Measurements from ENCODE around the gene PANK1. TPM values are rescaled to one million over a fixed set of nuclear protein-coding genes. Genes with fewer than 3 reads are reported as not detected.

PANK1 gene
- total and polyA plus RNA-seq, 5 donors from 2014 or later, result 0.17 to 0.49 (median 0.41) TPM; not detected in 2

GRCh38 chr10:89613582-89613981 lies 31.5 kb downstream of the PANK1 start:
- Histone ChIP-seq H3K27ac (ENCODE audit: insufficient read depth, low read length, poor library complexity, severe bottlenecking) (no peak overlapping the region), H3K27me3 (ENCODE audit: control insufficient read depth, insufficient read depth, low read length) (no peaks in the 10 kb centered on the region), H3K4me3 (ENCODE audit: low read depth, low read length) (no peak overlapping the region), H3K9me3 (ENCODE audit: control insufficient read depth in 2 of 2, low read length in 2 of 2) (no peaks in the 10 kb centered on the region), H3K4me1 (ENCODE audit: control insufficient read depth, insufficient read depth, low read length, poor library complexity, severe bottlenecking) (peaks cover 11% of the 10 kb centered on the region), H3K36me3 (ENCODE audit: control insufficient read depth, insufficient read depth, low read length) (no peaks in the 10 kb centered on the region)
- DNase-seq (no peak), ATAC-seq (ENCODE audit: low read depth in 2 of 2) (no peak)
- Mint-ChIP-seq H3K4me1 (peaks cover 0 to 14% (median 12%) of the 10 kb centered on the region in 4 donors), H3K9me3 (peaks cover 0 to 5% (median 0%) of the 10 kb centered on the region in 7 donors), H3K36me3 (no peaks in the 10 kb centered on the region), H3K27ac (no peak overlapping the region), H3K27me3 (peaks cover 6% of the 10 kb centered on the region), H3K4me3 (no peak overlapping the region)

GRCh38 chr10:89611282-89611681 lies 33.8 kb downstream of the PANK1 start:
- no peak for ATAC-seq (ENCODE audit: low read depth in 2 of 2)
- Histone ChIP-seq H3K4me3 (ENCODE audit: low read depth, low read length) (no peak overlapping the region), H3K9me3 (ENCODE audit: control insufficient read depth in 2 of 2, low read length in 2 of 2) (no peaks in the 10 kb centered on the region), H3K27me3 (ENCODE audit: control insufficient read depth, insufficient read depth, low read length) (no peaks in the 10 kb centered on the region), H3K4me1 (ENCODE audit: control insufficient read depth, insufficient read depth, low read length, poor library complexity, severe bottlenecking) (peaks cover 11% of the 10 kb centered on the region), H3K36me3 (ENCODE audit: control insufficient read depth, insufficient read depth, low read length) (no peaks in the 10 kb centered on the region), H3K27ac (ENCODE audit: insufficient read depth, low read length, poor library complexity, severe bottlenecking) (no peak overlapping the region)
- Mint-ChIP-seq H3K27me3 (no peaks in the 10 kb centered on the region), H3K27ac (no peak overlapping the region), H3K9me3 (peaks cover 0 to 2% (median 0%) of the 10 kb centered on the region in 7 donors), H3K4me1 (peaks cover 0 to 14% (median 12%) of the 10 kb centered on the region in 4 donors), H3K4me3 (no peak overlapping the region), H3K36me3 (no peaks in the 10 kb centered on the region)
- DNase-seq, result no peak

GRCh38 chr10:89609833-89610346 lies 35.2 kb downstream of the PANK1 start:
- Mint-ChIP-seq H3K4me1 (peaks cover 0 to 4% (median 3%) of the 10 kb centered on the region in 4 donors), H3K27me3 (no peaks in the 10 kb centered on the region), H3K36me3 (no peaks in the 10 kb centered on the region), H3K27ac (no peak overlapping the region), H3K9me3 (peaks cover 0 to 2% (median 0%) of the 10 kb centered on the region in 7 donors), H3K4me3 (no peak overlapping the region)
- no peaks in the 10 kb centered on the region for H3K27me3 ChIP-seq (ENCODE audit: control insufficient read depth, insufficient read depth, low read length)
- H3K9me3 ChIP-seq (ENCODE audit: control insufficient read depth in 2 of 2, low read length in 2 of 2), result no peaks in the 10 kb centered on the region
- peaks cover 1% of the 10 kb centered on the region for H3K4me1 ChIP-seq (ENCODE audit: control insufficient read depth, insufficient read depth, low read length, poor library complexity, severe bottlenecking)
- ATAC-seq (ENCODE audit: low read depth in 2 of 2) (no peak), DNase-seq (peak in 1 of 3 donors; percentile 42)
- no peaks in the 10 kb centered on the region for H3K36me3 ChIP-seq (ENCODE audit: control insufficient read depth, insufficient read depth, low read length)
- H3K27ac ChIP-seq (ENCODE audit: insufficient read depth, low read length, poor library complexity, severe bottlenecking), result no peak overlapping the region
- no peak overlapping the region for H3K4me3 ChIP-seq (ENCODE audit: low read depth, low read length)

GRCh38 chr10:89604200-89604599 lies 40.8 kb downstream of the PANK1 start:
- ATAC-seq (ENCODE audit: low read depth in 2 of 2) (no peak), DNase-seq (no peak)
- H3K4me3 ChIP-seq (ENCODE audit: low read depth, low read length), result no peak overlapping the region
- Mint-ChIP-seq H3K4me3 (no peak overlapping the region), H3K9me3 (peaks cover 0 to 2% (median 0%) of the 10 kb centered on the region in 7 donors), H3K27me3 (no peaks in the 10 kb centered on the region), H3K27ac (no peak overlapping the region), H3K4me1 (no peaks in the 10 kb centered on the region), H3K36me3 (no peaks in the 10 kb centered on the region)
- H3K36me3 ChIP-seq (ENCODE audit: control insufficient read depth, insufficient read depth, low read length), result no peaks in the 10 kb centered on the region
- H3K27ac ChIP-seq (ENCODE audit: insufficient read depth, low read length, poor library complexity, severe bottlenecking), result no peak overlapping the region
- H3K27me3 ChIP-seq (ENCODE audit: control insufficient read depth, insufficient read depth, low read length), result no peaks in the 10 kb centered on the region
- H3K4me1 ChIP-seq (ENCODE audit: control insufficient read depth, insufficient read depth, low read length, poor library complexity, severe bottlenecking), result no peaks in the 10 kb centered on the region
- H3K9me3 ChIP-seq (ENCODE audit: control insufficient read depth in 2 of 2, low read length in 2 of 2), result no peaks in the 10 kb centered on the region

DNA sequence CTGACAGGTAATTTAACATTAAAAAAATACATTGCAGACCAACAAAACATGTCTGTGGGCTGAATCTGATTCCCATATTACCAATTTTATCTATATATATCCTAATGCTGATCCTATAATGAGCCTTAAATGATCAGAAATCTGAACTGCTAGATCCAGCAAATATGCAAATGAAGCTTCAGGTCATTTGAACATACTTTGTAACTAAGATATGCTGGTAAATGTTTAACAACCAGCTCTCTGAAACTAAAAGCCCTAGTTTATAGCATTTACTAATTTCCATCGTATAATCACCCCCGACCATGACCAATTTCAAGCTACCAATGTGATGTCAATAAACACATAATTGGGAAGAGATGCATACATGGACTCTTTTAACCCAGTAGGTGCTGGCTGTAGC lies 42.1 kb downstream of the PANK1 start:
- Mint-ChIP-seq H3K9me3 (peaks cover 0 to 2% (median 0%) of the 10 kb centered on the region in 7 donors), H3K27me3 (no peaks in the 10 kb centered on the region), H3K4me1 (no peaks in the 10 kb centered on the region), H3K27ac (no peak overlapping the region), H3K4me3 (no peak overlapping the region), H3K36me3 (no peaks in the 10 kb centered on the region)
- Histone ChIP-seq H3K9me3 (ENCODE audit: control insufficient read depth in 2 of 2, low read length in 2 of 2) (no peaks in the 10 kb centered on the region), H3K27ac (ENCODE audit: insufficient read depth, low read length, poor library complexity, severe bottlenecking) (no peak overlapping the region), H3K27me3 (ENCODE audit: control insufficient read depth, insufficient read depth, low read length) (no peaks in the 10 kb centered on the region), H3K36me3 (ENCODE audit: control insufficient read depth, insufficient read depth, low read length) (no peaks in the 10 kb centered on the region), H3K4me1 (ENCODE audit: control insufficient read depth, insufficient read depth, low read length, poor library complexity, severe bottlenecking) (no peaks in the 10 kb centered on the region), H3K4me3 (ENCODE audit: low read depth, low read length) (no peak overlapping the region)
- no peak for ATAC-seq (ENCODE audit: low read depth in 2 of 2)
- DNase-seq, result no peak

DNA sequence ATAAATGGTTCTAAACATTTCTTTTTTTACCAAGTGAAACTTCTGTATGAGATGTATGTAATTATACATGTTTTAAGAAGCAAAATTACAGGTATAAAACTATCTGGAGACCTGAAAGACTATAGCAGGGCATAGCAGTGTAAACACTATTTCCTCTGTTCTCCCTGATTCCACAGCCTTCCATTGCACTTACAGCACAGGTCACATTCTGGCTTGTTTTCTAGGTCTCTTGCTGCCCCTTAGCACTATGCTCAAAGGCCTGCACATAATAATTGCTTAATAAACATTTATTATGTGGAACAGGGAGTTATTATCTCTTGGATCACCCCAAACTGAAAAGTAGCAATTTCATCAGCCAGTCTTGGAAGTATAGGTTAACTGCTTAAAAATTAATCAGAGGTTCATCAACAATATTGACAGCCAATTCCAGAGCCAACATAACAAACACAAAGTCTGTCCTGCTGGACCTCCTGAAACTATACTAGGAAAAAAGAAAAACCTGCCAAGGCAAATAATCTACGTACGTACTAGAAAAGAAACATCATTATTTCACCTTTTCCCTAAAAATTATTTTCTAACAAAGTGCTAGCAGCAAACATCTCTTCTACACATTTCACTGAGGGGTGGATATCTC lies 43.2 kb downstream of the PANK1 start:
- H3K27ac ChIP-seq (ENCODE audit: insufficient read depth, low read length, poor library complexity, severe bottlenecking), result no peak overlapping the region
- no peaks in the 10 kb centered on the region for H3K27me3 ChIP-seq (ENCODE audit: control insufficient read depth, insufficient read depth, low read length)
- no peak overlapping the region for H3K4me3 ChIP-seq (ENCODE audit: low read depth, low read length)
- Mint-ChIP-seq H3K4me1 (no peaks in the 10 kb centered on the region), H3K9me3 (peaks cover 0 to 2% (median 0%) of the 10 kb centered on the region in 7 donors), H3K27ac (no peak overlapping the region), H3K4me3 (no peak overlapping the region), H3K27me3 (no peaks in the 10 kb centered on the region), H3K36me3 (no peaks in the 10 kb centered on the region)
- no peaks in the 10 kb centered on the region for H3K9me3 ChIP-seq (ENCODE audit: control insufficient read depth in 2 of 2, low read length in 2 of 2)
- DNase-seq (no peak), ATAC-seq (ENCODE audit: low read depth in 2 of 2) (no peak)
- H3K36me3 ChIP-seq (ENCODE audit: control insufficient read depth, insufficient read depth, low read length), result no peaks in the 10 kb centered on the region
- no peaks in the 10 kb centered on the region for H3K4me1 ChIP-seq (ENCODE audit: control insufficient read depth, insufficient read depth, low read length, poor library complexity, severe bottlenecking)

GRCh38 chr10:89600041-89600440 lies 45.0 kb downstream of the PANK1 start:
- Mint-ChIP-seq H3K9me3 (no peaks in the 10 kb centered on the region), H3K27me3 (no peaks in the 10 kb centered on the region), H3K36me3 (no peaks in the 10 kb centered on the region), H3K27ac (no peak overlapping the region), H3K4me1 (no peaks in the 10 kb centered on the region), H3K4me3 (no peak overlapping the region)
- H3K4me3 ChIP-seq (ENCODE audit: low read depth, low read length), result no peak overlapping the region
- DNase-seq (no peak), ATAC-seq (ENCODE audit: low read depth in 2 of 2) (no peak)
- H3K27me3 ChIP-seq (ENCODE audit: control insufficient read depth, insufficient read depth, low read length), result no peaks in the 10 kb centered on the region
- no peaks in the 10 kb centered on the region for H3K36me3 ChIP-seq (ENCODE audit: control insufficient read depth, insufficient read depth, low read length)
- no peaks in the 10 kb centered on the region for H3K9me3 ChIP-seq (ENCODE audit: control insufficient read depth in 2 of 2, low read length in 2 of 2)
- H3K4me1 ChIP-seq (ENCODE audit: control insufficient read depth, insufficient read depth, low read length, poor library complexity, severe bottlenecking), result no peaks in the 10 kb centered on the region
- no peak overlapping the region for H3K27ac ChIP-seq (ENCODE audit: insufficient read depth, low read length, poor library complexity, severe bottlenecking)

DNA sequence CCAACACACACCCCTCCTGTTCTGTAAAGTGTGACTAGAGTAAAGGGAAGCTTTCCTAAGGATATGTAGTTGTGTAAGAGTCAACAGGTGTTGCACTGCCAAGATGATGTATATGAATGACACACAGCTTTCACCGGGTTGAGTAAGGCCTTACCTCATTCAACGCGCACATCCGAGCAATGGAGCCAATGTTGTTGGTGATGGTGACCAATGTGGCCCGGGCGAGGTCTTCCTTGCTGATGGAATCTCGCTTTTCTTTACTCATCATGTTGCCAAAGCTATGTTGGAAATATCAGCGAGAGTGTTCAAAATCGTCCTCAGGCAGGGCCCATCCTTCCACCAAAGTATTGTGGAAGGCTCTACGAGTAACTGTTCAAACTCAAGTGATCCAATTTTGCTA lies 52.0 kb downstream of the PANK1 start:
- DNase-seq, result no peak
- Mint-ChIP-seq H3K27me3 (no peaks in the 10 kb centered on the region), H3K36me3 (no peaks in the 10 kb centered on the region), H3K4me1 (no peaks in the 10 kb centered on the region), H3K27ac (no peak overlapping the region), H3K4me3 (no peak overlapping the region), H3K9me3 (peaks cover 0 to 2% (median 0%) of the 10 kb centered on the region in 7 donors)
- H3K4me3 ChIP-seq (ENCODE audit: low read depth, low read length), result no peak overlapping the region
- no peaks in the 10 kb centered on the region for H3K36me3 ChIP-seq (ENCODE audit: control insufficient read depth, insufficient read depth, low read length)
- no peaks in the 10 kb centered on the region for H3K9me3 ChIP-seq (ENCODE audit: control insufficient read depth in 2 of 2, low read length in 2 of 2)
- H3K4me1 ChIP-seq (ENCODE audit: control insufficient read depth, insufficient read depth, low read length, poor library complexity, severe bottlenecking), result no peaks in the 10 kb centered on the region
- no peak overlapping the region for H3K27ac ChIP-seq (ENCODE audit: insufficient read depth, low read length, poor library complexity, severe bottlenecking)
- no peak for ATAC-seq (ENCODE audit: low read depth in 2 of 2)
- no peaks in the 10 kb centered on the region for H3K27me3 ChIP-seq (ENCODE audit: control insufficient read depth, insufficient read depth, low read length)

Measured in CD4-positive, CD25-positive, alpha-beta regulatory T cell (primary cell).